KOPT-K1 (cell line): ENCODE data around the gene STK11.

Source experiments
- H3K27ac ChIP-seq: fragments of 200-600 bp; sonication (generic); 2 replicates; pipeline ENCODE4 v1.5.1; 2016; ENCODE audit warnings: antibody characterized with exemption, mild to moderate bottlenecking, low read depth, low read length; ENCODE audit not compliant: poor library complexity, severe bottlenecking
- H3K36me3 ChIP-seq: fragments of 200-600 bp; sonication (generic); 2 replicates; pipeline ENCODE4 v1.5.1; 2017; ENCODE audit warnings: antibody characterized with exemption, mild to moderate bottlenecking, low read length, moderate library complexity; ENCODE audit not compliant: insufficient read depth
- H3K9me3 ChIP-seq: fragments of 200-600 bp; sonication (generic); 2 replicates; pipeline ENCODE4 v1.5.1; 2017; ENCODE audit warnings: antibody characterized with exemption, low read length, mild to moderate bottlenecking; ENCODE audit not compliant: insufficient read depth, poor library complexity, severe bottlenecking

STK11 gene

GRCh38 chr19:1269478-1270212 is 64.1 kb downstream of the STK11 start:
- no peaks in the 10 kb centered on the region for H3K9me3 ChIP-seq
- H3K27ac ChIP-seq: peak overlapping the region; percentile 95
- H3K36me3 ChIP-seq: peaks cover 47% of the 10 kb centered on the region

- H3K9me3 ChIP-seq: no peaks in the 10 kb centered on the region
- H3K36me3 ChIP-seq: peaks cover 52% of the 10 kb centered on the region
- H3K27ac ChIP-seq: peak overlapping the region; percentile 95
These were observed 64.8 kb downstream of the STK11 start for GRCh38 chr19:1270213-1270853.

- Histone ChIP-seq H3K36me3 (peaks cover 52% of the 10 kb centered on the region), H3K27ac (peak overlapping the region; percentile 95), H3K9me3 (no peaks in the 10 kb centered on the region)
These were observed 65.4 kb downstream of the STK11 start for GRCh38 chr19:1270854-1271527.

- Histone ChIP-seq H3K9me3 (no peaks in the 10 kb centered on the region), H3K27ac (peak overlapping the region; percentile 95), H3K36me3 (peaks cover 52% of the 10 kb centered on the region)
These were observed 66.2 kb downstream of the STK11 start for GRCh38 chr19:1271528-1272422.

GRCh38 chr19:1272423-1273262 is 67.1 kb downstream of the STK11 start:
- Histone ChIP-seq H3K36me3 (peaks cover 60% of the 10 kb centered on the region), H3K9me3 (no peaks in the 10 kb centered on the region), H3K27ac (no peak overlapping the region)

GRCh38 chr19:1273263-1274041 is 67.9 kb downstream of the STK11 start:
- Histone ChIP-seq H3K27ac (no peak overlapping the region), H3K36me3 (peaks cover 69% of the 10 kb centered on the region), H3K9me3 (no peaks in the 10 kb centered on the region)

- Histone ChIP-seq H3K9me3 (no peaks in the 10 kb centered on the region), H3K36me3 (peaks cover 77% of the 10 kb centered on the region), H3K27ac (peak overlapping the region; percentile 96)
These were observed 68.7 kb downstream of the STK11 start for GRCh38 chr19:1274081-1274851.

- H3K27ac ChIP-seq: peak overlapping the region; percentile 96
- peaks cover 81% of the 10 kb centered on the region for H3K36me3 ChIP-seq
These were observed 69.3 kb downstream of the STK11 start for GRCh38 chr19:1274852-1275259.

GRCh38 chr19:1275260-1275975 is 69.8 kb downstream of the STK11 start, which contains the start of gene FAM174C:
TSS of gene FAM174C (plus strand) at chr19:1275530. CDS start at chr19:1275550, 20 bp downstream.
- H3K36me3 ChIP-seq: peaks cover 82% of the 10 kb centered on the region
- no peaks in the 10 kb centered on the region for H3K9me3 ChIP-seq
- H3K27ac ChIP-seq: peak within 1 kb of the TSS; percentile 96

More at GRCh38 chr19:1274852-1275259, 69.3 kb downstream of the STK11 start:
- H3K9me3 ChIP-seq: no peaks in the 10 kb centered on the region

- Histone ChIP-seq H3K27ac (peak overlapping the region; percentile 96), H3K36me3 (peaks cover 76% of the 10 kb centered on the region), H3K9me3 (no peaks in the 10 kb centered on the region)
These were observed 70.5 kb downstream of the STK11 start for GRCh38 chr19:1275976-1276627.

GRCh38 chr19:1276628-1277022 is 71.0 kb downstream of the STK11 start:
- no peaks in the 10 kb centered on the region for H3K9me3 ChIP-seq
- peaks cover 71% of the 10 kb centered on the region for H3K36me3 ChIP-seq
- H3K27ac ChIP-seq: peak overlapping the region; percentile 96

- Histone ChIP-seq H3K9me3 (no peaks in the 10 kb centered on the region), H3K36me3 (peaks cover 67% of the 10 kb centered on the region), H3K27ac (peak overlapping the region; percentile 96)
These were observed 71.5 kb downstream of the STK11 start for GRCh38 chr19:1277061-1277460.
